ENCODE measurements around the gene ZNF217.

The ZNF217 gene

GRCh38 chr20:53599378-53599777 is 5.7 kb upstream of the ZNF217 start:
- Histone ChIP-seq H3K79me2 (ENCODE audit: low read length) (no peaks in the 10 kb centered on the region), H3K27ac (ENCODE audit: low read length) (no peak overlapping the region), H3K36me3 (replicated peaks; ENCODE audit: low read depth, low read length) (no peaks in the 10 kb centered on the region), H3K9ac (ENCODE audit: low read length) (no peak overlapping the region), H3K4me2 (ENCODE audit: low read length) (no peak overlapping the region), H3K4me1 (ENCODE audit: low read length) (peaks cover 18% of the 10 kb centered on the region), H3K27me3 (ENCODE audit: low read depth, low read length) (no peaks in the 10 kb centered on the region), H3K4me3 (ENCODE audit: low read length) (no peak overlapping the region), H3K9me3 (ENCODE audit: insufficient read depth, low read length) (no peaks in the 10 kb centered on the region), H2AFZ (ENCODE audit: low read depth, low read length) (no peak overlapping the region), H4K20me1 (ENCODE audit: insufficient read depth, low read length) (no peaks in the 10 kb centered on the region)
- TF ChIP-seq EZH2phosphoT487 (IDR thresholded peaks at IDR 0.05; ENCODE audit: low read depth) = no peak
- no peak for TF ChIP-seq CTCF (IDR thresholded peaks at IDR 0.05; ENCODE audit: low read depth, low read length)

- no peak overlapping the region for H2AFZ ChIP-seq (ENCODE audit: low read depth, low read length)
- H3K36me3 ChIP-seq (replicated peaks; ENCODE audit: low read depth, low read length) = no peaks in the 10 kb centered on the region
- peak overlapping the region; percentile 24; the same call in 1 of the 2 replicates for H3K4me2 ChIP-seq (ENCODE audit: low read length)
- H3K27me3 ChIP-seq (ENCODE audit: low read depth, low read length) = no peaks in the 10 kb centered on the region
- no peaks in the 10 kb centered on the region for H4K20me1 ChIP-seq (ENCODE audit: insufficient read depth, low read length)
- no peaks in the 10 kb centered on the region for H3K9me3 ChIP-seq (ENCODE audit: insufficient read depth, low read length)
- peaks cover 18% of the 10 kb centered on the region for H3K4me1 ChIP-seq (ENCODE audit: low read length)
- H3K9ac ChIP-seq (ENCODE audit: low read length) = no peak overlapping the region
- H3K27ac ChIP-seq (ENCODE audit: low read length) = no peak overlapping the region
- H3K4me3 ChIP-seq (ENCODE audit: low read length) = no peak overlapping the region
- TF ChIP-seq CTCF (IDR thresholded peaks at IDR 0.05; ENCODE audit: low read depth, low read length) (no peak), EZH2phosphoT487 (IDR thresholded peaks at IDR 0.05; ENCODE audit: low read depth) (no peak)
- H3K79me2 ChIP-seq (ENCODE audit: low read length) = no peaks in the 10 kb centered on the region
Measured at GRCh38 chr20:53599044-53599362, 5.4 kb upstream of the ZNF217 start.

DNA sequence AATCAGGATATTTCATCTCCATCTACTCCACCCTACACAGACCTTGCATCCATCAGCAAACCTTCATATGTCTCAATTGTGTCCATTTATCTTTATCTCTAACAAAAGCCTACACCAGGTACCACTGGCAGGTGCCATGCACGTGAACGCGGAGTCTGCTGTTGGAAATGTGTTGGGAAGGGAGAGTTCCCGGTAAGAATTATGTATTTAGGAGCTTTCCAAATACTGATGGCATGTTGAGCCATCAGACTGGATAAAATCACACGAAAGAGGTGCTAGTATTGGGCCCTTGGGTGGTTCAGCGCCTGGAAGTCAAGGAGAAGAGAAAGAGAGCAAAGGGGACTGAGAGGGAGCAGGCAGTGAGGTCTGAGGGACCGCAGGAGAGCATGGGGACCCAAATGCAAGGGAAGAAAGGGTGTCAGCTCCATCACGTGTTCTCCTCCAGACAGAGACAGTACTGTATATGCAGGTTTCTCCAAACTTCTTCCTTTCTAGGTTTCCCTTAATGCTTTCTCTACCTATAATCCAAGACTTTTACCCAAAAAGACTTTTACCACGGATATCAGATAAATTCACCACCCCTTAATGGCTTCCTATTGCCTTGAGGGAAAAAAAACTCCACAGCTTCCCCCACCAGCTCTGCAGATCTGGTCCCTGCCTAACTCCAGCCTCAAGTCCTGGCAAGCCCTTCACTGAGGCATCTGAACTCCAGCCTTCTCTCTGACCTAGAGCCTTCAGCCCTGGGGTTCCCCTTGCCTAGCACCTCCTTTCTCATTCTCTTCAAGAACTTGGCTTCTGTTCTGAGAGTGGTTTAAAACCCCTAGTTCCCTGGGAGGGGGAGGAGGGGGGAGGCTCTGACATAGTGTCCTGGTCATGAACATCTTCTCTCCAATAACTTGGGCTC is 4.8 kb upstream of the ZNF217 start:
- no peak overlapping the region for H2AFZ ChIP-seq (ENCODE audit: low read depth, low read length)
- H3K4me2 ChIP-seq (ENCODE audit: low read length) = peak overlapping the region; percentile 24; the same call in 1 of the 2 replicates
- no peak overlapping the region for H3K27ac ChIP-seq (ENCODE audit: low read length)
- TF ChIP-seq EZH2phosphoT487 (IDR thresholded peaks at IDR 0.05; ENCODE audit: low read depth) (no peak), CTCF (IDR thresholded peaks at IDR 0.05; ENCODE audit: low read depth, low read length) (no peak)
- no peaks in the 10 kb centered on the region for H3K9me3 ChIP-seq (ENCODE audit: insufficient read depth, low read length)
- H3K36me3 ChIP-seq (replicated peaks; ENCODE audit: low read depth, low read length) = no peaks in the 10 kb centered on the region
- no peak overlapping the region for H3K4me3 ChIP-seq (ENCODE audit: low read length)
- H3K27me3 ChIP-seq (ENCODE audit: low read depth, low read length) = no peaks in the 10 kb centered on the region
- no peaks in the 10 kb centered on the region for H4K20me1 ChIP-seq (ENCODE audit: insufficient read depth, low read length)
- no peak overlapping the region for H3K9ac ChIP-seq (ENCODE audit: low read length)
- H3K4me1 ChIP-seq (ENCODE audit: low read length) = peaks cover 18% of the 10 kb centered on the region
- peaks cover 2% of the 10 kb centered on the region for H3K79me2 ChIP-seq (ENCODE audit: low read length)

- Histone ChIP-seq H3K9ac (ENCODE audit: low read length) (no peak overlapping the region), H3K4me3 (ENCODE audit: low read length) (no peak overlapping the region), H3K9me3 (ENCODE audit: insufficient read depth, low read length) (no peaks in the 10 kb centered on the region), H2AFZ (ENCODE audit: low read depth, low read length) (no peak overlapping the region), H3K27ac (ENCODE audit: low read length) (no peak overlapping the region), H3K4me1 (ENCODE audit: low read length) (peaks cover 18% of the 10 kb centered on the region), H3K27me3 (ENCODE audit: low read depth, low read length) (no peaks in the 10 kb centered on the region; the same call in 1 of the 2 replicates), H4K20me1 (ENCODE audit: insufficient read depth, low read length) (no peaks in the 10 kb centered on the region), H3K36me3 (replicated peaks; ENCODE audit: low read depth, low read length) (no peaks in the 10 kb centered on the region), H3K4me2 (ENCODE audit: low read length) (no peak overlapping the region), H3K79me2 (ENCODE audit: low read length) (peaks cover 10% of the 10 kb centered on the region)
- TF ChIP-seq CTCF (IDR thresholded peaks at IDR 0.05; ENCODE audit: low read depth, low read length) (no peak), EZH2phosphoT487 (IDR thresholded peaks at IDR 0.05; ENCODE audit: low read depth) (no peak)
Measured at GRCh38 chr20:53597521-53598120, 4.0 kb upstream of the ZNF217 start.

Data from OCI-LY3 (cell line).